Forelimb muscle (tissue), 1 donor: ENCODE measurements around the gene CREBZF. TPM values are rescaled to one million over a fixed set of nuclear protein-coding genes. Genes with fewer than 3 reads are reported as not detected.
"Not testable (repeated sequence)": the region's sequence is repeated elsewhere in the genome, so short reads cannot be mapped to it uniquely, and the experiment has no call there.

Experiments used
- DNase-seq: peaks from one replicate; pipeline ENCODE4 v3.0.0-alpha.2; 2013; ENCODE audit warnings: low read depth
- polyA plus RNA-seq: library from polyadenylated mRNA; unstranded; fragments of 120-200 nt; gene quantifications from one replicate; pipeline ENCODE4 v1.2.1, GENCODE V29; 2013; ENCODE audit not compliant: insufficient read length

Gene CREBZF
- polyA plus RNA-seq, 1 donor: 51.8 TPM

DNA sequence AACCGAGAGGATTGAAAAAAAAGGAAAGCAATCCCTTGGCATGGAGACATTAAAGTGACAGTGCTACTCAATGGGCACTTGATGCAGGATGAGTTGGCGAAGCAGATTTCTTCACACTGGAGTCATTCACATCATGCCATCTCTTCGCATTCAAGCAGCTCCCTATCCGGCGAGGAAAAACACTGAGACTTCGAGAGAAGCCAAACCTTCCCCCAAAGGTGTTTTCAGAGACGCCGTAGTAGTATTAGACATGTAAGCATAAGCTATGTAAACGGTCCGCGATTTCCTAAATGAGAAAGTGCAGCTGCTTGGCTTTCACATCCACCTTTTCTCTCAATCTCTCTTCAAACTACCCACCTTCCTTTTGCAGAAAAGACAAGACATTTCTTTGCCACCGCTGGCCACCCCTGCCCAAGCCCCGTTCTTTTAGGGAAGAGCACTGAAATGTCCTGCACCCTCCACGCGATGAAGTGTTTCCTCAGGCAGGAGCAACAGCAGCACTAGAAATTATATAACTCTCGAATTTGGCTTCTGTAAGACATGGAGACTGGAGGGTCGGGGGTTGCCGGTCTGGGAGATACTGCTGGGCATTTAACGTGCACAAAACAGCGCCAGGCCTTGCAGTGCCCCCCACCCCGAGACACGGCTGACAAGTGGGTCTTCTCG, 37.5 kb downstream of the CREBZF start, which contains the start of gene DLG2:
Gene DLG2 (minus strand): TSS at position 13 of the 666 bp plus-strand sequence.
- DNase-seq: no peak

DNA sequence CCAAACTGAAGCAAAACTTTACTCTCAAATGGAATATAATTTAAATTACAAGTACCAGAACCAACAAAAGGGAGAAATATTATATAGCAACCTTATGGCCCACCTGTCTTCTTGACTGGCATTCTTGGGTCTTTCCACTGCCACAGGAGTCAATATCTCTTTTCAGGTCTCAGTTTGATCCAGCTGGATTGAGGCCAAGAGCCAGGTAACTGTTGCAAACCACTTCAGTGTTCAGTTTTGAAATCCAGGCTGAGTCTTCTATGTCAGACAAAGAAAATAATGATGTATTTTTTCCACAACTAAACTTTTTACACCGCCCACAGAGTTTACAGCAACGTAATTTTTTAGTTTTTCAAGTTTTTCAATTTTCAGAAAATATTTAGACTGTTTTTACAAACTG, 38.4 kb downstream of the CREBZF start:
- DNase-seq: no peak

DNA sequence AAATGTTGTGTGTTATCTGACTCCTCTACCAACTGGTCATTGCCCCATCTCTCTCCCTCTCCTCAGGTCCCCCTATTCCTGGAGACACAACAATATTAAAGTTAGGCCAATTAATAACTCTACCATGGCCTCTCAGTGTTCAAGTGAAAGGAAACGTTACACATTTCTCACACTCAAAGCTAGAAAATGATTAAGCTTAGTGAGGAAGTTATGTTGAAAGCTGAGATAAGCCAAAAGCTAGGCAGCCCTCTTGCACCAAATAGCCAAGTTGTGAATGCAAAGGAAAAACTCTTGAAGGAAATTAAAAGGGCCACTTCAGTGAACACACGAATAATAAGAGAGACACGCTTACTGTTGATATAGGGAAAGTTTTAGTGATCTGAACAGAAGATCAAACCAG, 44.7 kb downstream of the CREBZF start:
- no peak for DNase-seq

DNA sequence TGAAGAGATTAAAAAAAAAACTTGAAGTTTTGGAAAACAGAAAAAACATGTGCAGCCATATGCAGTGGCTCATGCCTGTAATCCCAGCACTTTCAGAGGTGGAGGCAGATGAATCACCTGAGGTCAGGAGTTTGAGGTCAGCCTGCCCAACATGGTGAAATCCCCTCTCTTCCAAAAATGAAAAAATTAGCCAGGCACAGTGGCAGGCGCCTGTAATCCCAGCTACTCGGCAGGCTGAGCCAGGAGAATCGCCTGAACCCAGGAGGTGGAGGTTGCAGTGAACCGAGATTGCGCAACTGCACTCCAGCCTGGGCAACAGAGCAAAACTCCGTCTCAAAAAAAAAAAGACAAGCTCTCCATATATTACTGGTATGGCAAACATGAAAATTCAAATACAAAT, 45.4 kb downstream of the CREBZF start:
- DNase-seq: no peak

DNA sequence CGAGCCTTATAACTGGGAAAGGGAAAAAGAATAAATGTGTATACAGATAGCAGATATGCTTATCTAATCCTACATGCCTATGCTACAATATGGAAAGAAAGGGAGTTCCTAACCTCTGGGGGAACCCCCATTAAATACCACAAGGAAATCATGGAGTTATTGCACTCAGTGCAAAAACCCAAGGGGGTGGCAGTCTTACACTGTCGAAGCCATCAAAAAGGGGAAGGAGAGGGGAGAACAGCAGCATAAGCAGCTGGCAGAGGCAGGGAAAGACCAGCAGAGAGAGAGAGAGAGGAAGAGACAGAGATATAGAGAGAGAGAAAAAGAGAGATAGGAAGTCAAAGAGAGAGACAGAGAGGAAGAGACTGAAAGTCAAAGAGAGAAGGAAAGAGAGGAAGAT, 53.3 kb downstream of the CREBZF start:
- not testable (repeated sequence) for DNase-seq

Other genes with a start within 250 kb of the CREBZF start
- gene DLG2, start 37.8 kb downstream of the CREBZF start, polyA plus RNA-seq: 9.6 TPM
- 40.6 TPM for gene TMEM126B, start 36.5 kb downstream of the CREBZF start, polyA plus RNA-seq
- 37.3 TPM for gene TMEM126A, start 17.2 kb downstream of the CREBZF start, polyA plus RNA-seq
- 2.8 TPM for gene CCDC89, start 21.1 kb upstream of the CREBZF start, polyA plus RNA-seq
- 78.9 TPM for gene SYTL2, start 146.0 kb upstream of the CREBZF start, polyA plus RNA-seq
- not detected for gene CCDC83, start 190.3 kb upstream of the CREBZF start, polyA plus RNA-seq